ACC112 (cell line): ENCODE measurements around the gene TMPRSS7.

Experiments
- H2AFZ ChIP-seq: fragments of 200-600 bp; sonication (generic); one replicate; pipeline ENCODE4 v1.6.0; 2017; ENCODE audit warnings: antibody characterized with exemption, low read length; ENCODE audit not compliant: unreplicated experiment
- H3K27ac ChIP-seq: fragments of 200-600 bp; sonication (generic); 2 replicates; pipeline ENCODE4 v1.5.1; 2014; ENCODE audit warnings: low read depth, mild to moderate bottlenecking, antibody characterized with exemption, low read length, moderate library complexity
- H3K27me3 ChIP-seq: fragments of 200-600 bp; sonication (generic); 2 replicates; pipeline ENCODE4 v1.6.1; 2014; ENCODE audit warnings: mild to moderate bottlenecking, antibody characterized with exemption, low read length, moderate library complexity, mixed read lengths; ENCODE audit not compliant: insufficient read depth
- H3K36me3 ChIP-seq: fragments of 200-600 bp; sonication (generic); 2 replicates; pipeline ENCODE4 v1.6.1; 2016; ENCODE audit warnings: mild to moderate bottlenecking, antibody characterized with exemption, low read length, moderate library complexity, mixed read lengths; ENCODE audit not compliant: insufficient read depth
- H3K4me1 ChIP-seq: fragments of 200-600 bp; sonication (generic); one replicate; pipeline ENCODE4 v1.6.1; 2016; ENCODE audit warnings: low read length, mixed read lengths; ENCODE audit not compliant: insufficient read depth, unreplicated experiment, control insufficient read depth
- H3K4me3 ChIP-seq: fragments of 200-600 bp; sonication (generic); 2 replicates; pipeline ENCODE4 v1.5.1; 2014; ENCODE audit warnings: mild to moderate bottlenecking, low read depth, low read length
- H3K79me2 ChIP-seq: fragments of 200-600 bp; sonication (generic); one replicate; pipeline ENCODE4 v1.6.0; 2016; ENCODE audit warnings: low read length; ENCODE audit not compliant: control insufficient read depth, unreplicated experiment, insufficient read depth

The TMPRSS7 gene

GRCh38 chr3:112002096-112002971 lies 32.2 kb upstream of the TMPRSS7 start:
- no peak overlapping the region for H3K4me3 ChIP-seq
- no peak overlapping the region for H3K27ac ChIP-seq
- H3K36me3 ChIP-seq: no peaks in the 10 kb centered on the region
- H3K4me1 ChIP-seq: peaks cover 25% of the 10 kb centered on the region
- H3K27me3 ChIP-seq: no peaks in the 10 kb centered on the region
- no peaks in the 10 kb centered on the region for H3K79me2 ChIP-seq
- H2AFZ ChIP-seq: no peak overlapping the region

DNA sequence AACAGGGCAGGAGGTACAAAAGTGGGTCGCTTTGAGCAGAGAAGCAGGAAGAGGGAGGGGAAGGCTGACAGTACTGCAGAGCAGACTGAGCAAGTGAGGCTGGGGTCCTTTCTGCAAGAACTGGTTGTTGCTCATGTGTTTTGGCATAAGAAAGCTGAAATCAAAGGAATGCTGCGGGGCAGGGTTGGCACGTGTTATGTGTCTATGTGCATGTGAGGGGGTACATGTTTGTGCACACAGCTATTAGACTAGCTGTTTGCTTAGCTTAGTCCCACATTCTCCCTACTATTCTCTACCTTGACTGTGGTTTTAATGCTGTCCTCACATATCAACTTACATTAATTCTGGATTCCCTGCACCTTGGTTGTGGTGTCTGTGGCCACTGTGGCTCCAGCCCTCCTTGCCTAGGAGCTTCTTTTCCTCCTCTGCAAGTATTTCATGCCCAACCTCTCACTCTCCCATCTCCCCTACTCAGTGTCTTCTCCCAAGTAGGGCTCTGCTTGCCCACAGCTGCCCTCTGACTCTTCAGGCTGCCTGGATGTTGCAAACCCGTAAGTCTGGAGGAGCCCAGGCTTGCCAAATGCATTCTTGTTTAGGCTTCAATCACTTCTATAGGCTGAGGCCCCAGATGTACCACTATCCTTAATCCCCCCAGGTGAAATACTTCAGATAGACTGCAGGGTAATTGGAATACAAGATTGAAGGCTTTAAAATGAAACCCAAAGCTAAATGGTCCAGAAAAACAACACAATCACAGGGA lies 31.0 kb upstream of the TMPRSS7 start:
- Histone ChIP-seq H2AFZ (no peak overlapping the region), H3K4me1 (peaks cover 31% of the 10 kb centered on the region), H3K27me3 (no peaks in the 10 kb centered on the region), H3K4me3 (no peak overlapping the region), H3K79me2 (no peaks in the 10 kb centered on the region), H3K36me3 (no peaks in the 10 kb centered on the region), H3K27ac (no peak overlapping the region)

GRCh38 chr3:112004187-112004586 lies 30.3 kb upstream of the TMPRSS7 start:
- no peaks in the 10 kb centered on the region for H3K36me3 ChIP-seq
- no peaks in the 10 kb centered on the region for H3K79me2 ChIP-seq
- H3K4me1 ChIP-seq: peaks cover 31% of the 10 kb centered on the region
- H3K27me3 ChIP-seq: no peaks in the 10 kb centered on the region
- H3K27ac ChIP-seq: no peak overlapping the region
- no peak overlapping the region for H3K4me3 ChIP-seq
- no peak overlapping the region for H2AFZ ChIP-seq

- Histone ChIP-seq H3K4me1 (peaks cover 31% of the 10 kb centered on the region), H3K27me3 (no peaks in the 10 kb centered on the region), H3K36me3 (no peaks in the 10 kb centered on the region), H2AFZ (no peak overlapping the region), H3K27ac (no peak overlapping the region), H3K4me3 (no peak overlapping the region), H3K79me2 (no peaks in the 10 kb centered on the region)
Observed at GRCh38 chr3:112004669-112005068, 29.9 kb upstream of the TMPRSS7 start.

DNA sequence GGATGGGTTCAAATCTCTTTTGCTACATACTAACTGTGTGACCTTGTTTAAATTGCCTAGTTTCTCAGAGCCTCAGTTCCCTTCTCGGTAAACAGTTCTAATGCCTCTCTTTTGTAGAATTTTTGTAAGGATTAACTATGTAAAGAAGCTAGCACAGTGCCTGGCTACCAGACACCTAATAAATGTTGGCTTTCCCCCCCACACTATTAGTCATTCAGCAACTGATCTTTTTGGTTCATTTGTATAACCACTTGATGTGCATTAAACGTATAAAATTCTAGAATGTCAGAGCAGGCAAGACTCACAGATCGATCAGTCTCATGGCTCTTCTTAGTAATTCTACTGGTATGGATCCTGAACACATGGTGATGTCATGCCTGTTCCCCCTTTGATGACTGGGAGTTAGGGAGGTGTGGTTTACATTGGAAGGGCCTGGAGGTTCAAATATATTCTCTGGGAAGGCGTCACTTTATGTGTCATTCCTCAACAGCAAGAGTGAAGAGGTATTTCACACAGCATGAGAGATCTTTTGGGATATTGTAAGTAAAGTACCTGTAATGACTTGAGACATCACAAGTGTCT lies 29.4 kb upstream of the TMPRSS7 start:
- no peaks in the 10 kb centered on the region for H3K79me2 ChIP-seq
- H2AFZ ChIP-seq: no peak overlapping the region
- no peaks in the 10 kb centered on the region for H3K27me3 ChIP-seq
- H3K27ac ChIP-seq: no peak overlapping the region
- H3K4me1 ChIP-seq: peaks cover 31% of the 10 kb centered on the region
- no peak overlapping the region for H3K4me3 ChIP-seq
- H3K36me3 ChIP-seq: no peaks in the 10 kb centered on the region

DNA sequence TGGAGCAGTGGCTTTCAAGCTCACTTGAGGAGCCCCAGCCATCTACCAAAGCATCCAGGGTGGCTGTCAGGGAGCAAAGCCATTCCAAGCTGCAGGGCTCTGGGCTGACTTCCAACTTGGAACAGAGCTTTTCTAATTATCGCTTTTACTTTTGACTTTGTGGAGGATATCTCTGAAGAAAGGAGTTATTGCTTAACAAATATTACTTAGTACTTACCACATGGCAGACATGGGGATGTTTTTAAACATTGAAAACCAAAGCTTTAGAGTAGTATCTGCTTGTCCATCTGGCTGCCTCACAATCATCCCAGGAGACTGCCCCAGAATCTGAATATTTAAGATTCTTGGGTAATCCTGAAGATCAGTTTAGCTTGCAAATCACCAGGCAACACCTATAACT lies 26.9 kb upstream of the TMPRSS7 start:
- H3K27me3 ChIP-seq: no peaks in the 10 kb centered on the region
- no peaks in the 10 kb centered on the region for H3K36me3 ChIP-seq
- H3K79me2 ChIP-seq: no peaks in the 10 kb centered on the region
- H3K4me1 ChIP-seq: peaks cover 21% of the 10 kb centered on the region
- no peak overlapping the region for H3K27ac ChIP-seq
- H2AFZ ChIP-seq: no peak overlapping the region
- H3K4me3 ChIP-seq: no peak overlapping the region

GRCh38 chr3:112009670-112010069 lies 24.9 kb upstream of the TMPRSS7 start:
- no peak overlapping the region for H3K27ac ChIP-seq
- peaks cover 14% of the 10 kb centered on the region for H3K4me1 ChIP-seq
- no peak overlapping the region for H3K4me3 ChIP-seq
- no peaks in the 10 kb centered on the region for H3K36me3 ChIP-seq
- H3K79me2 ChIP-seq: no peaks in the 10 kb centered on the region
- H3K27me3 ChIP-seq: no peaks in the 10 kb centered on the region
- no peak overlapping the region for H2AFZ ChIP-seq

DNA sequence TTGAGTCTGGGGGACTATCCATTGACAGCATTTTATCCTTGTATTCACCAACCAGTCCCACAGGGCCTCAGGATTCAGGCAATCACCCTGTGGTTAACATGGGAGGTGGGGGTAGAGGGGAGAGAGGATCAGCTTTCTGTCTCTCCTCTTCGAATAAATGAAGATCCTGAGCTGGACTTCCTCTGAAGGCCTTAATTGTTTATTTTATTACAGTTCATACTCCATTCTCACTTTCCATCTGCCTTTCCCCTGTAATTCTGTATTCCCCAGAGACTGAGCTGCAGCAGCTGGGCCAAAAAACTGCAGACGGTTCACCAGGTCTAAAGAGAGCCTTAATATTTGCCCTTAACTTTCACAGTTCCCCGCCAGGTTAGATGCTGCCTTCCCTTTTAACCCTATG lies 23.9 kb upstream of the TMPRSS7 start:
- Histone ChIP-seq H3K27ac (no peak overlapping the region), H3K27me3 (no peaks in the 10 kb centered on the region), H3K4me3 (no peak overlapping the region), H2AFZ (no peak overlapping the region), H3K79me2 (no peaks in the 10 kb centered on the region), H3K4me1 (peaks cover 7% of the 10 kb centered on the region), H3K36me3 (no peaks in the 10 kb centered on the region)

DNA sequence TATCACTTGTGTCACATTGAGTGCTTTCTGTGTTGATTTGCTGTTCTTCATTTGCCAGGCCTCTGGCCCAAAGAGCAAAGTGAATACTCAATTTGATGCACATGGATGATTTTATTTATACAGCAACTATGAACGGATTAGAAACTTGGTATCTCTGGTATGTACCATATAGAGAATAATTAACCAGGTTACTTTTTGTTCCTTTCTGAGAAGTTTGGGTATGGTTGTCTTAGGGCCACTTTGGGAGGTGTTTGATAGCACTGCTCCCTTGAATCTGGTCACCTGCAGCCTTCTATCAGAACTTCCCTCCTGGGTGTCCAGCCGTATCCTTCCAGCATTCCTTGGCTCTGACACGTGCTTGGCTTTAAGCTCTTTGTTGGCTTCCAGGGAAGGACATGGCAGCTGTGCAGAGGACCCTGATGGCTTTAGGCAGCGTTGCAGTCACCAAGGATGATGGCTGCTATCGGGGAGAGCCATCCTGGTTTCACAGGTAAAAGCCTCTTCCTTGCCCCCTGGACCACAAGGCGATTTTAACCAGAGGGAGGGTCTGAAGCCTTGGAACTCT lies 23.1 kb upstream of the TMPRSS7 start:
- Histone ChIP-seq H2AFZ (no peak overlapping the region), H3K27me3 (no peaks in the 10 kb centered on the region), H3K36me3 (no peaks in the 10 kb centered on the region), H3K27ac (no peak overlapping the region), H3K4me1 (peaks cover 7% of the 10 kb centered on the region), H3K4me3 (no peak overlapping the region), H3K79me2 (no peaks in the 10 kb centered on the region)

DNA sequence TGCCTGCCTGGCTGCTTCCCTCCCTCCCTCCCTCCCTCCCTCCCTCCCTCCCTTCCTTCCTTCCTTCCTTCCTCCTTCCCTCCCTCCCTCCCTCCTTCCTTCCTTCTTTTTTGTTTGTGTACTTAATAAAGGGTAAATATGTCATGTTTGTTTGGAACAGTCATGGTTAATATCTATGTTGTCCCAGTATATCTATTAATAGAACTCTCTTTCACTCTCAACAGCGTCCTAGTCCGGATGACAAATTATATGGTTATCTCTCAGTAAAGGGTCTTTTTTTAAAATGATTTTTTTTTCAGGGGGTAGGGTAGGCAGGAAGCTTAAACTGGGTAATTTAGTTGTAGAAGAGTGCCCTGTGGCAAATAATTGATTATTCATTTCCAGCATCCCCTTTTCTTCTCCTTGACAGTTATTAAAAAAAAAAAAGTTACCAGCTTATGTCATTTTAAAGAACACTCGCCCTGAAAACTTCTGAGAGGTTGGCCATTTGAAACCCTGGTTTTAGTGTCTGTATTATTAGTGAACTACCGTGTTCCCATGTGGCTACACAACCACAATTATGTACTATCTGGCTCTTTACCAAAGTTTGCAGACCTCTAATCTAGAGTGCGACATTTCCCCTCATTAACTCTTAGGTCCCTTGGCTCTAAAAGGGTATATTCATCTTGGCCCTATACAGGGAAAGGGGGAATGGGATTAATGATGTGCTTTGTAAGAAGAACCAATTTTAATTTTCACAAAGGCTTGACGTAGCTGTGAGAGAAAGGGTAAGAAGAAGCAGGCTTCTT lies 22.1 kb upstream of the TMPRSS7 start:
- H3K4me1 ChIP-seq: peaks cover 6% of the 10 kb centered on the region
- no peak overlapping the region for H3K4me3 ChIP-seq
- H2AFZ ChIP-seq: no peak overlapping the region
- H3K79me2 ChIP-seq: no peaks in the 10 kb centered on the region
- H3K27ac ChIP-seq: no peak overlapping the region
- H3K27me3 ChIP-seq: no peaks in the 10 kb centered on the region
- H3K36me3 ChIP-seq: no peaks in the 10 kb centered on the region
